HEK293 (cell line): ENCODE data around the gene MOK.

ENCODE experiments used
- EGR2 ChIP-seq: fragments of 450-650 bp; formaldehyde crosslinking; IDR thresholded peaks from 2 replicates; pipeline ENCODE4 v1.5.1; 2016; ENCODE audit warnings: low read depth, missing biosample characterization, missing genetic modification characterization
- GFI1B ChIP-seq: fragments of 450-650 bp; formaldehyde crosslinking; IDR thresholded peaks from 2 replicates; pipeline ENCODE4 v1.5.1; 2016; ENCODE audit warnings: missing biosample characterization, missing genetic modification characterization
- GLI4 ChIP-seq: fragments of 450-650 bp; formaldehyde crosslinking; IDR thresholded peaks from 2 replicates; pipeline ENCODE4 v1.5.1; 2016; ENCODE audit warnings: missing biosample characterization, missing genetic modification characterization
- HOXC10 ChIP-seq: sonication (generic); formaldehyde crosslinking; IDR thresholded peaks from 2 replicates; pipeline ENCODE4 v1.8.1; 2023; ENCODE audit warnings: mild to moderate bottlenecking, missing genetic modification reagents
- MZF1 ChIP-seq: fragments of 450-650 bp; formaldehyde crosslinking; IDR thresholded peaks from 2 replicates; pipeline ENCODE4 v1.5.1; 2017; ENCODE audit warnings: missing biosample characterization, missing genetic modification characterization, borderline replicate concordance
- REPIN1 ChIP-seq: fragments of 450-650 bp; formaldehyde crosslinking; IDR thresholded peaks from 2 replicates; pipeline ENCODE4 v1.5.1; 2017; ENCODE audit warnings: missing biosample characterization, missing genetic modification characterization, low read depth
- TCF7L2 ChIP-seq: IDR thresholded peaks from 2 replicates; pipeline ENCODE4 v1.6.1; 2011; ENCODE audit warnings: low read depth, mild to moderate bottlenecking, inconsistent platforms, low read length, moderate library complexity, borderline replicate concordance
- ZBTB21 ChIP-seq: fragments of 450-650 bp; formaldehyde crosslinking; IDR thresholded peaks from 2 replicates; pipeline ENCODE4 v1.5.1; 2017; ENCODE audit warnings: missing biosample characterization, missing genetic modification characterization
- ZBTB8A ChIP-seq: fragments of 450-650 bp; formaldehyde crosslinking; IDR thresholded peaks from 2 replicates; pipeline ENCODE4 v1.5.1; 2016; ENCODE audit warnings: missing biosample characterization, missing genetic modification characterization
- ZFP69B ChIP-seq: fragments of 450-650 bp; formaldehyde crosslinking; IDR thresholded peaks from 2 replicates; pipeline ENCODE4 v1.5.1; 2016; ENCODE audit warnings: missing biosample characterization, missing genetic modification characterization
- ZIC2 ChIP-seq: fragments of 450-650 bp; formaldehyde crosslinking; IDR thresholded peaks from 2 replicates; pipeline ENCODE4 v1.5.1; 2016; ENCODE audit warnings: missing biosample characterization, missing genetic modification characterization
- ZNF140 ChIP-seq: fragments of 450-650 bp; formaldehyde crosslinking; IDR thresholded peaks from 2 replicates; pipeline ENCODE4 v1.5.1; 2016; ENCODE audit warnings: missing biosample characterization, missing genetic modification characterization
- ZNF211 ChIP-seq: fragments of 450-650 bp; formaldehyde crosslinking; IDR thresholded peaks from 2 replicates; pipeline ENCODE4 v1.5.1; 2016; ENCODE audit warnings: low read depth, missing biosample characterization, missing genetic modification characterization
- ZNF366 ChIP-seq: fragments of 450-650 bp; formaldehyde crosslinking; conservative IDR thresholded peaks from 2 replicates; pipeline ENCODE4 v1.5.1; 2016; ENCODE audit warnings: missing biosample characterization, missing genetic modification characterization
- ZNF404 ChIP-seq: fragments of 450-650 bp; formaldehyde crosslinking; IDR thresholded peaks from 2 replicates; pipeline ENCODE4 v1.5.1; 2017; ENCODE audit warnings: missing biosample characterization, missing genetic modification characterization
- ZNF510 ChIP-seq: fragments of 450-650 bp; formaldehyde crosslinking; IDR thresholded peaks from 2 replicates; pipeline ENCODE4 v1.5.1; 2018; ENCODE audit warnings: mild to moderate bottlenecking, missing genetic modification characterization, missing biosample characterization; ENCODE audit not compliant: insufficient replicate concordance
- ZNF549 ChIP-seq: fragments of 450-650 bp; IDR thresholded peaks from 2 replicates; pipeline ENCODE4 v1.5.1; 2018; ENCODE audit warnings: missing biosample characterization, missing genetic modification characterization, mild to moderate bottlenecking, inconsistent platforms, moderate library complexity
- ZNF561 ChIP-seq: fragments of 450-650 bp; IDR thresholded peaks from 2 replicates; pipeline ENCODE4 v1.5.1; 2018; ENCODE audit warnings: missing biosample characterization, missing genetic modification characterization, borderline replicate concordance
- ZNF654 ChIP-seq: fragments of 450-650 bp; formaldehyde crosslinking; IDR thresholded peaks from 2 replicates; pipeline ENCODE4 v1.5.1; 2016; ENCODE audit warnings: low read depth, missing biosample characterization, missing genetic modification characterization
- ZSCAN16 ChIP-seq: fragments of 450-650 bp; formaldehyde crosslinking; IDR thresholded peaks from 2 replicates; pipeline ENCODE4 v1.5.1; 2016; ENCODE audit warnings: missing biosample characterization, missing genetic modification characterization
- TF ChIP-seq, protein P1 (sequence below): fragments of 450-650 bp; formaldehyde crosslinking; optimal IDR thresholded peaks from 2 replicates; pipeline ENCODE3; 2016; ENCODE audit warnings: missing biosample characterization, mild to moderate bottlenecking, missing genetic modification characterization
- TF ChIP-seq, protein P2 (sequence below): fragments of 450-650 bp; formaldehyde crosslinking; IDR thresholded peaks from 2 replicates; pipeline ENCODE4 v1.5.1; 2017; ENCODE audit warnings: missing biosample characterization, missing genetic modification characterization
- TF ChIP-seq, protein P3 (sequence below): fragments of 450-650 bp; formaldehyde crosslinking; IDR thresholded peaks from 2 replicates; pipeline ENCODE4 v1.5.1; 2016; ENCODE audit warnings: missing biosample characterization, missing genetic modification characterization
- TF ChIP-seq, protein P4 (sequence below): fragments of 450-650 bp; formaldehyde crosslinking; IDR thresholded peaks from 2 replicates; pipeline ENCODE4 v1.5.1; 2016; ENCODE audit warnings: missing biosample characterization, missing genetic modification characterization
- TF ChIP-seq, protein P5 (sequence below): fragments of 450-650 bp; formaldehyde crosslinking; IDR thresholded peaks from 2 replicates; pipeline ENCODE4 v1.5.1; 2016; ENCODE audit warnings: missing biosample characterization, missing genetic modification characterization
- TF ChIP-seq, protein P6 (sequence below): fragments of 450-650 bp; formaldehyde crosslinking; IDR thresholded peaks from 2 replicates; pipeline ENCODE4 v1.5.1; 2016; ENCODE audit warnings: missing biosample characterization, missing genetic modification characterization
- TF ChIP-seq, protein P7 (sequence below): fragments of 450-650 bp; formaldehyde crosslinking; IDR thresholded peaks from 2 replicates; pipeline ENCODE4 v1.5.1; 2016; ENCODE audit warnings: missing biosample characterization, missing genetic modification characterization
- TF ChIP-seq, protein P8 (sequence below): fragments of 450-650 bp; formaldehyde crosslinking; IDR thresholded peaks from 2 replicates; pipeline ENCODE4 v1.5.1; 2016; ENCODE audit warnings: missing biosample characterization, missing genetic modification characterization

Gene MOK

DNA sequence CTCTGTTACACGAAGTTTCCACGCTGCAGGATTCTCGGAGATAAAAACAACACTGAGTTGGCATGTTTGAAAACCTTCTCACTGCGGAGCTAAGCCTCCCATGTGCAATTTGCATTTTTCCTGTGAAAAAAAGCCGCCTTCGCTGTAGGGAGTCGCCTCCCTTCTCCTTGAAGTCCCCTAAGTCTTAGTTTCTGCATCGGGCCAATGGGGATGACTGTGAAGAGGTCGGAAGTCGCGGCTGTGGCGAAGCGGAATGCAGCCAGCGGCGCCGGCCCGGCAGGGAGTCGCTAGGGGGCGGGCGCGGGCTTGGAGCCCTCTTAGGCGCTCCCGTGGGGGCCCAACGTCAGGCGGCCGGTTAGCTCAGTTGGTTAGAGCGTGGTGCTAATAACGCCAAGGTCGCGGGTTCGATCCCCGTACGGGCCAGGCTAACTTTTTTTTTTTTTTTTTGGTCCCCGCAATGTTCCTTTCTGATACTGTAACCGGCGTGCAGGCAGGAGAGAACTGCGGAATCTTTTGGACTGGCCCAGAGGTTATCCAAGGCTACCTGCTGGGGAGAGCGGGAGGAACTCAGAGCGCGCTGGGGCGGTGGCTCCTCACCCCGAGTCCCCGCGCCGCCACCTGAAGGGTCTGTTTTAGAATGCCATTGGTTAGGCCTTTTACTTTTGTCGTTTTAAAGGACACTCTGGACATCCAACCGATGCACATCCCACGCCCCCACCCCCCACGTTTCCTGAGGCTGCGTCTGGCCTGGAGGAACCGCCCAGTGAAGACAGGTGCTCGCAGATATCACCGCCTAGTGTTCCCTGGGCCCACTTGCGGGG, 12.0 kb upstream of the MOK start (continued):
- TF ChIP-seq, protein P1, sequence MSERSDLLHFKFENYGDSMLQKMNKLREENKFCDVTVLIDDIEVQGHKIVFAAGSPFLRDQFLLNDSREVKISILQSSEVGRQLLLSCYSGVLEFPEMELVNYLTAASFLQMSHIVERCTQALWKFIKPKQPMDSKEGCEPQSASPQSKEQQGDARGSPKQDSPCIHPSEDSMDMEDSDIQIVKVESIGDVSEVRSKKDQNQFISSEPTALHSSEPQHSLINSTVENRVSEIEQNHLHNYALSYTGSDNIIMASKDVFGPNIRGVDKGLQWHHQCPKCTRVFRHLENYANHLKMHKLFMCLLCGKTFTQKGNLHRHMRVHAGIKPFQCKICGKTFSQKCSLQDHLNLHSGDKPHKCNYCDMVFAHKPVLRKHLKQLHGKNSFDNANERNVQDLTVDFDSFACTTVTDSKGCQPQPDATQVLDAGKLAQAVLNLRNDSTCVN, result peak; percentile 63
- TF ChIP-seq, protein P2, sequence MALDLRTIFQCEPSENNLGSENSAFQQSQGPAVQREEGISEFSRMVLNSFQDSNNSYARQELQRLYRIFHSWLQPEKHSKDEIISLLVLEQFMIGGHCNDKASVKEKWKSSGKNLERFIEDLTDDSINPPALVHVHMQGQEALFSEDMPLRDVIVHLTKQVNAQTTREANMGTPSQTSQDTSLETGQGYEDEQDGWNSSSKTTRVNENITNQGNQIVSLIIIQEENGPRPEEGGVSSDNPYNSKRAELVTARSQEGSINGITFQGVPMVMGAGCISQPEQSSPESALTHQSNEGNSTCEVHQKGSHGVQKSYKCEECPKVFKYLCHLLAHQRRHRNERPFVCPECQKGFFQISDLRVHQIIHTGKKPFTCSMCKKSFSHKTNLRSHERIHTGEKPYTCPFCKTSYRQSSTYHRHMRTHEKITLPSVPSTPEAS, result peak; percentile 60; the same call in 1 of the 2 replicates
- TF ChIP-seq ZNF140 (tag by site-specific recombination) (no peak), ZNF510 (tag by site-specific recombination) (no peak), ZNF366 (peak; percentile 1; the same call in 1 of the 2 replicates), ZNF404 (tag by site-specific recombination) (no peak), HOXC10 (no peak), ZNF549 (tag by site-specific recombination) (no peak), TCF7L2 (no peak; the same call in 1 of the 2 replicates), REPIN1 (tag by site-specific recombination) (peak; percentile 96; the same call in 1 of the 2 replicates), EGR2 (peak; percentile 58), GFI1B (tag by site-specific recombination) (no peak; the same call in 1 of the 2 replicates), ZNF654 (tag by site-specific recombination) (peak; percentile 14), ZBTB8A (peak; percentile 72), ZSCAN16 (tag by site-specific recombination) (no peak), ZNF561 (tag by site-specific recombination) (peak; percentile 95), MZF1 (tag by site-specific recombination) (peak; percentile 99), GLI4 (0 out of 2 replicates have a peak, but pooled peaks have one; percentile 84), ZNF211 (no peak), ZFP69B (tag by site-specific recombination) (peak; percentile 12), ZBTB21 (peak; percentile 85), ZIC2 (tag by site-specific recombination) (peak; percentile 98)
- TF ChIP-seq, protein P3, sequence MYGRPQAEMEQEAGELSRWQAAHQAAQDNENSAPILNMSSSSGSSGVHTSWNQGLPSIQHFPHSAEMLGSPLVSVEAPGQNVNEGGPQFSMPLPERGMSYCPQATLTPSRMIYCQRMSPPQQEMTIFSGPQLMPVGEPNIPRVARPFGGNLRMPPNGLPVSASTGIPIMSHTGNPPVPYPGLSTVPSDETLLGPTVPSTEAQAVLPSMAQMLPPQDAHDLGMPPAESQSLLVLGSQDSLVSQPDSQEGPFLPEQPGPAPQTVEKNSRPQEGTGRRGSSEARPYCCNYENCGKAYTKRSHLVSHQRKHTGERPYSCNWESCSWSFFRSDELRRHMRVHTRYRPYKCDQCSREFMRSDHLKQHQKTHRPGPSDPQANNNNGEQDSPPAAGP (tag by site-specific recombination), result peak; percentile 96
- TF ChIP-seq, protein P4, sequence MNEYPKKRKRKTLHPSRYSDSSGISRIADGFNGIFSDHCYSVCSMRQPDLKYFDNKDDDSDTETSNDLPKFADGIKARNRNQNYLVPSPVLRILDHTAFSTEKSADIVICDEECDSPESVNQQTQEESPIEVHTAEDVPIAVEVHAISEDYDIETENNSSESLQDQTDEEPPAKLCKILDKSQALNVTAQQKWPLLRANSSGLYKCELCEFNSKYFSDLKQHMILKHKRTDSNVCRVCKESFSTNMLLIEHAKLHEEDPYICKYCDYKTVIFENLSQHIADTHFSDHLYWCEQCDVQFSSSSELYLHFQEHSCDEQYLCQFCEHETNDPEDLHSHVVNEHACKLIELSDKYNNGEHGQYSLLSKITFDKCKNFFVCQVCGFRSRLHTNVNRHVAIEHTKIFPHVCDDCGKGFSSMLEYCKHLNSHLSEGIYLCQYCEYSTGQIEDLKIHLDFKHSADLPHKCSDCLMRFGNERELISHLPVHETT, result peak; percentile 98
- TF ChIP-seq, protein P5, sequence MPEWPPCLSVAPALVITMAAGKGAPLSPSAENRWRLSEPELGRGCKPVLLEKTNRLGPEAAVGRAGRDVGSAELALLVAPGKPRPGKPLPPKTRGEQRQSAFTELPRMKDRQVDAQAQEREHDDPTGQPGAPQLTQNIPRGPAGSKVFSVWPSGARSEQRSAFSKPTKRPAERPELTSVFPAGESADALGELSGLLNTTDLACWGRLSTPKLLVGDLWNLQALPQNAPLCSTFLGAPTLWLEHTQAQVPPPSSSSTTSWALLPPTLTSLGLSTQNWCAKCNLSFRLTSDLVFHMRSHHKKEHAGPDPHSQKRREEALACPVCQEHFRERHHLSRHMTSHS, result peak; percentile 18; the same call in 1 of the 2 replicates
- TF ChIP-seq, protein P6, sequence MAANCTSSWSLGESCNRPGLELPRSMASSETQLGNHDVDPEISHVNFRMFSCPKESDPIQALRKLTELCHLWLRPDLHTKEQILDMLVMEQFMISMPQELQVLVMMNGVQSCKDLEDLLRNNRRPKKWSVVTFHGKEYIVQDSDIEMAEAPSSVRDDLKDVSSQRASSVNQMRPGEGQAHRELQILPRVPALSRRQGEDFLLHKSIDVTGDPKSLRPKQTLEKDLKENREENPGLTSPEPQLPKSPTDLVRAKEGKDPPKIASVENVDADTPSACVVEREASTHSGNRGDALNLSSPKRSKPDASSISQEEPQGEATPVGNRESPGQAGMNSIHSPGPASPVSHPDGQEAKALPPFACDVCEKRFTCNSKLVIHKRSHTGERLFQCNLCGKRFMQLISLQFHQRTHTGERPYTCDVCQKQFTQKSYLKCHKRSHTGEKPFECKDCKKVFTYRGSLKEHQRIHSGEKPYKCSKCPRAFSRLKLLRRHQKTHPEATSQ (tag by site-specific recombination), result peak; percentile 86
- TF ChIP-seq, protein P7, sequence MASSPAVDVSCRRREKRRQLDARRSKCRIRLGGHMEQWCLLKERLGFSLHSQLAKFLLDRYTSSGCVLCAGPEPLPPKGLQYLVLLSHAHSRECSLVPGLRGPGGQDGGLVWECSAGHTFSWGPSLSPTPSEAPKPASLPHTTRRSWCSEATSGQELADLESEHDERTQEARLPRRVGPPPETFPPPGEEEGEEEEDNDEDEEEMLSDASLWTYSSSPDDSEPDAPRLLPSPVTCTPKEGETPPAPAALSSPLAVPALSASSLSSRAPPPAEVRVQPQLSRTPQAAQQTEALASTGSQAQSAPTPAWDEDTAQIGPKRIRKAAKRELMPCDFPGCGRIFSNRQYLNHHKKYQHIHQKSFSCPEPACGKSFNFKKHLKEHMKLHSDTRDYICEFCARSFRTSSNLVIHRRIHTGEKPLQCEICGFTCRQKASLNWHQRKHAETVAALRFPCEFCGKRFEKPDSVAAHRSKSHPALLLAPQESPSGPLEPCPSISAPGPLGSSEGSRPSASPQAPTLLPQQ, result peak; percentile 86
- TF ChIP-seq, protein P8, sequence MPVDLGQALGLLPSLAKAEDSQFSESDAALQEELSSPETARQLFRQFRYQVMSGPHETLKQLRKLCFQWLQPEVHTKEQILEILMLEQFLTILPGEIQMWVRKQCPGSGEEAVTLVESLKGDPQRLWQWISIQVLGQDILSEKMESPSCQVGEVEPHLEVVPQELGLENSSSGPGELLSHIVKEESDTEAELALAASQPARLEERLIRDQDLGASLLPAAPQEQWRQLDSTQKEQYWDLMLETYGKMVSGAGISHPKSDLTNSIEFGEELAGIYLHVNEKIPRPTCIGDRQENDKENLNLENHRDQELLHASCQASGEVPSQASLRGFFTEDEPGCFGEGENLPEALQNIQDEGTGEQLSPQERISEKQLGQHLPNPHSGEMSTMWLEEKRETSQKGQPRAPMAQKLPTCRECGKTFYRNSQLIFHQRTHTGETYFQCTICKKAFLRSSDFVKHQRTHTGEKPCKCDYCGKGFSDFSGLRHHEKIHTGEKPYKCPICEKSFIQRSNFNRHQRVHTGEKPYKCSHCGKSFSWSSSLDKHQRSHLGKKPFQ (tag by site-specific recombination), result peak; percentile 37
